ENCODE data around the gene SDHAF2.
"Not testable (repeated sequence)": the region's sequence is repeated elsewhere in the genome, so short reads cannot be mapped to it uniquely, and the experiment has no call there.

Gene SDHAF2

DNA sequence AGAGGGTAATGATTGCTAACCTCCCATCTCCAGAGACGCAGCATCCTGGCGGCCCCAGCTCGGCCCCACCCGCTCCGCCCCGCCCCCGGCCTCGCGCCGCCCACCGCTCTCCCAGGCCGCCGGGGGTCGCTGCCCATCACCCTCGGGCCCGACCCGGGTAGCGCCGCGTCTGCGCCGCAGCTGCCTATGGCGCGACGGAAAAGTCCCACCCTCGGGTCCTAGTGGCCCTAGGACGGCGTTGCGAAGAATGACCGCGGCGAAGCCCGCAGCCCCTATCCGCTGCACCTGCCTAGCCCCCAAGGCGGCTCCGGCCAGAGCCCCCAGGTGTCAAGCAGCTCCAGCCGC lies 606 bp upstream of the SDHAF2 start:
- peak; percentile 71 for DNase-seq

DNA sequence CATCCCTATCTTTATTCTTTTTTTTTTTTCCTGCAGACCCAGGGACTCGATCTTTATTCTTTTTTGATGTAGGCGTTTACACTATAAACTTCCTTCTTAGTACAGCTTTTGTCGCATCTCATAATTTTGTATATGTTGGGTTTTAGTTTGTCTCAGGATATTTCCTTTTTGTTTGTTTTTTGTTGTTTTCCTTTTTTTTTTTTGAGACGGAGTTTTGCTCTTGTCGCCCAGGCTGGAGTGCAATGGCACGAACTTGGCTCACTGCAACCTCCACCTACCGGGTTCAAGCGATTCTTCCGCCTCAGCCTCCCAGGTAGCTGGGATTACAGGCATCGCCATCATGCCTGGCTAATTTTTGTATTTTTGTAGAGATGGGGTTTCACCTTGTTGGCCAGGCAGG lies 915 bp downstream of the SDHAF2 start:
- not testable (repeated sequence) for DNase-seq

DNA sequence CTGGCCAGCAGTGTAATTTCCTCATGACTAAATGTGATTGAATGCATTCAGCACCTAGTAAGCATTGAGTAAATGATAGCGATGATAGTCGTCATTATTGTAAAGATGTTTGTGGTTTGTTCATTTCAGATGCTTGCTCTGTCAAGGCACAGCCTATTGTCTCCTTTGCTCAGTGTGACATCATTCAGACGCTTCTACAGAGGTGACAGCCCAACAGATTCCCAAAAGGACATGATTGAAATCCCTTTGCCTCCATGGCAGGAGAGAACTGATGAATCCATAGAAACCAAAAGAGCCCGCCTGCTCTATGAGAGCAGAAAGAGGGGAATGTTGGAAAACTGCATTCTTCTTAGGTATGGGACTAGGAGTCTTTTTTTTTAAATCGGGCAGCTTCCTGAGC lies 7.6 kb downstream of the SDHAF2 start:
- no peak for DNase-seq

DNA sequence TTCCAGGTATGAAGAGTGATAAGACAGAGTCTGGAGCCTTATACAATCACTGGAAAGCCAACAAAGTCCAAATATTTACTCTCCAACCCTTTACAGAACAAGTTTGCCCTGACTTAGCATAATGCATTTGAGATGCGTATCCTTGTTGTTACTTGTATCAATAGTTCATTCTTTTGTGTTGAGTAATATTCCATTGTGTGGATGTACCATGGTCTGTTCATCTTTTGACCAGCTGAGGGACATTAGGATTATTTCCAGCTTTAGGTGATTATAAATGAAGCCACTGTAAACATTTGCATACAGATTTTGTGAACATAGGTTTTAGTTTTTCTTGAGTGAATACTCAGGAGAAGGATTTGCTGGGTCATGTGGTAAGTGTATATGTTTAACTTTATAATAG lies 9.7 kb downstream of the SDHAF2 start:
- DNase-seq = no peak

DNA sequence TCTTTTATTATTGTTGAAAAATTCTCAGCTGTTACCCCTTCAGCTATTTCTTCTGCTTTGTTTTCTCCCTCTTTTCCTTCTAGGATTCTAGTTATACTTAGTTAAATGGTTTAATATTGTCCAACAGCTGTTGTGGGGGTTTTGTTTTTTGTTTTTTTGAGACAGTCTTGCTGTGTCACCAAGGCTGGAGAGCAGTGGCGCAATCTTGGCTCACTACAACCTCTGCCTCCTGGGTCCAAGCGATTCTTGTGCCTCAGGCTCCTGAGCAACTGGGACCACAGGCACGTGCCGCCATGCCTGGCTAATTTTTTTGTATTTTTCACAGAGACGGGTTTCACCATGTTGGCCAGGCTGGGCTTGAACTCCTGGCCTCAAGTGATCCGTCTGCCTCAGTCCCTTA lies 12.7 kb downstream of the SDHAF2 start:
- no peak for DNase-seq

DNA sequence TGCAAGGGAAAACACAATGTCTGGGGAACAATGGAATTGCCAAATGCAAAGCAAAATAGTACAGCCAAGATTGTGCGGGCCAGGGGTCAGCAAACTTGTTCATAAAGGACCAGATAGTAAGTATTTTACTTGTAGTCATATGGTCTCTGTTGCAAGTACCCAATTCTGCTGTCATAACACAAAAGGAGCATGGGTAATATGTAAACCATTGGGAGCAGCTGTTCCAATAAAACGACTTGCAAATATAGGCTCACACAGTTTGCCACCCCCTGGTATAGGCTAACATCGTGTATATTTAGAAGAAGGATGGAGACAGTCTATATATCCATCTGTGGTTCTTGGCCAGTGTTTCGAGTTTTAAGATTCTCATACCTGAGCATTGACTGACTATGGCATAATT lies 15.6 kb downstream of the SDHAF2 start:
- DNase-seq = no peak

DNA sequence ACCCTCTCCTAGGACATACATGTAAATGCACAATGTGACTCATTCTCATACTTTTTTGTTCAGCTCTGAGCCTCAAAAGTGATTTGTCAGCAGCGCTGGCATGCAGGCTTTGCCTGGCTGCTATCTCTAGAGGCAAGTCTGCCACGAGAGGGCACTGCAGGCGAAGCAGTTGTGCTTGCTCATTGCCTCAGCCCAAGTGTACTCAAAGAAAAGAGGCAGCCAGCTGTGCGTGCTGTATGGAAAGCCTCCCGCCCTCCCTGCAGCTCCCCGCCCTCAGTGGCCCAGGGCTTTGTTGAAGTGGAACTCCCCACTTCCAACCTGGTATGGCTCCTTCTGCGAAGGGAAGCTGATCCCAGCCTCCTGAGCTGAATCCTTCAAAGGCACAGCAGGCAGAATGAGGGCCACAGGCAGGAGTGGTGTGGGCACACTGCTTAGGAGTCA lies 16.3 kb downstream of the SDHAF2 start:
- peak; percentile 87 for DNase-seq

DNA sequence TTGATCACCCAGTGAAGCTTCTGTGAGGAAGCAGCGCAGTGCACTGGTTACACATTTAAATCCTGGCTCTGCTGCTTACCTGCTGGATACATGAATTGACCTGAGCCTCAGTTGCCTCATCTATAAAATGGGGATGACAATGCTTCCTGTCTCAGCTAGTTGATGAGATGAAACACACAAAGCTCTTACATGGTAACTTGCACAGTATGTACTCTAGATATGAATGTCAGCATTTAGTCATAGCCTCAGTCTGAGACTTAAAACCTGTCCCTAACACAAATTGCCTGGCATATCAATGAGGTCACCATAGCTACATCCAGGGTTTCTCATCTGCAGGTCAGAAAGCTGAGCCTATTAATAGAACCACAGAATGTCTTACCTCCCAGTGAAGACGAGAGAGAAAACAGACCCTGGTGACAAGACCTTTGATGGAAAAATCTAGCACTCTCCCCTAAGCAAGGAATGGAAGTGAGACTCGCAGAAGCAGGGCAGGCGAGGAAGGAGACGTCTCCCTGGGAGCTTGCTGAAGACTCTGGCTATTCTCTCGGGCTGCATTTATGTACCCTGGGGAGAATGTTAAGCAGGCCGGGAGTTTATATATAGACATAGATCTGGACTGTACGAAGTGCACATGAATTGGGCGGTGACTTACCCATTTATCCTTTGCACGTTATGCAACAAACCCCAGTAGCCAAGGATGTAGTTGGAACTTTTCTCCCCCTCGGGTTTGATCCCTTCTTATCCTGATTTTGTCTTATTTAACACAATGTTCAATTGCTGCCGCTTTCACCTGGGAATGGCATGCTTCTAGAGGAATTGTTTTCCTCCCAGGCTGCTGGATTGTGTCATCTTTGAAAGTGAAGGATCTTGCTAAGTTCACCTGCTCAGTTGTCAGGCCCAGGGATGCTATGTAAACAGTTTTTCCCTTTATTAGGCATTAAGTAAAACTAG lies 18.0 kb downstream of the SDHAF2 start:
- DNase-seq = no peak

DNA sequence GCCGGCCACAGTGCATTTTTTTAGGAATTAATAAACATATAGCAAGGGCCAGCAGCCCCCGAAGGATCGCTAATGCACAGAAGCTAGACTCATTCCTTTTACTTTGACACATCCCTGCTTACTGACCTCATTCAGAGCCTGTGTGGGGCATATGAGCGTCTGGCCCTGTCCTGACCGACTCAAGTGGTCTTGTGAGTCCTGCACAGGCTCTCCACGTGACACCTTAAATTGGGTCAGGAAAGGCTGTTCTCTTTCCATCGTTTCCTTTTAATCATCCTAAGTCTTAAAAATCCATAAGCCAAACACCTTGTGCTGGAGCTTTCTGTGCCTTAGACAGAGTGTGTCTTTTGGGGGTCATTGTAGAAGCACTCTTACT lies 18.6 kb downstream of the SDHAF2 start:
- no peak for DNase-seq

DNA sequence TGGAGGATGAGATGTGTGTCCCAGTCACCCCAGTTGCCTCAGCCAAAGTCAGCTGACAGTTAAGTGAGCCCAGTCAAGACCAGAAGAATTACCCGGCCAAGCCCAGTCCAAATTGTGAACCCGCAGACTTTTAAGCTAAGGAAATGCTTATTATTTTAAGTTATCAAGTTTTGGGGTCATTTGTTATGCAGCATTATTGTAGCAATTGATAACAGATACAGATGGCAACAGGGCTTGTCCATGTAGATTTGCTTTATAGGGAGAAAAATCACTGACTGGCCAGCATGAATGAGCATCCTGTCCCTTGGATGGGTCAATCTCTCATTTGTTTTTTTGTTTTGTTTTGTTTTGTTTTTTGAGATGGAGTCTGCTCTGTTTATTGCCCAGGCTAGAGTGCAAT lies 22.9 kb downstream of the SDHAF2 start:
- no peak for DNase-seq

DNA sequence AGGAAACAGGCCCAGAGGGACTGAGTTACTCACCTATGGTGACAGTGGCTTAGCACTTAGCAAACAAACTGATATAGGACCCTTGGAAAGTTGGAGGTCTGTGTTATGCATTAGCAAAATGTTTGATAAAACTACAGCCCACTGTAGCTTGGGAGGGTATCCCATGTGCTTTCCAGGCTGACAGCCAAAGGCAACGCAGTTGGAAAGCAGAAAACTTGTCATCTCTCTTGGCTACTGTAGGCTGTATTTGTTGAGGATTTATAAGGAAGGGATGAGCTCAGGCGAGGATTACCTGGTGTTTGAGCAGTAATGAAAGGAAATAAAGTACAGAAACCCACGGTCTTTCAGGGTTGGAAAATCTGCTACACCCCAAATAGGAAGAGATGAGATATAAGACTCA lies 23.8 kb downstream of the SDHAF2 start:
- no peak for DNase-seq

DNA sequence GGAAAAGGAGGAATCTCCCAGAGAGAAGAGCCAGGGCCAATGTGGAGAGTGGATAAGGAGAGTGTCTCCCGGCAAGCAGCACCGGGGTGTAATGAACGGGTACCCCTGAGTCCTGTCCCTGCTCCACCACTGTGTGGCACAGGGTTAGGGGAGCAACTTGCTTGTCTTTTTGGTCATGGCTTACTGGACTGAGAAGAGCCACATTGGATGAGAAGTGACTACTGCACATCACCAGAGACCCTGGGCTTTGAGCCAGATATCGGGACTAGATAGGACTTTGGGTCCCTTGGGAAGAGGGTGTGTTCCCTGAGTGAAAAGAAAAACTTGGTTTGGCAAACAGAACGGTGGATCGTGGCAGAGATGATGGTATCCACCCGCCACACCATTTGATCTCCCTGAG lies 24.6 kb downstream of the SDHAF2 start:
- no peak for DNase-seq

DNA sequence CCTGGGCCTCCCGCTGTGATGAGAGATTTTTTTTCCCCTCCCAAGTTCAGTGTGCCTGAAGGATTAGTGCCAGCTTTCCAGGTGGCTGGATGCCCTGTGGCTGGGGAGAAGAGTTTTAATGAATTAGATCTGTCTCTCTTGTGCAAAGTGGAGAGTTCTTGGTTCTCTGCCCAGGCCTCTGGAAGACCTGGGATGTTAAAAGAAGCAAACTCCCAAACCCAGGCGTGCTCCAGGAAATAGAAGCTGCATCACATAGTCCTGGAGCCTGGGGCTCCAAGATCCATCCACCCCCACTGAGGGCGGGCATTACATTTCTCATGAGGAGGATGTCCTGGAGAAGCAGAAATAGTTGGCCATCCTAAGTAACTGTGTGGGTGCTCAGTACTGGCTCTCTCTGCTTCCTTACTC lies 30.6 kb downstream of the SDHAF2 start:
- DNase-seq = no peak

DNA sequence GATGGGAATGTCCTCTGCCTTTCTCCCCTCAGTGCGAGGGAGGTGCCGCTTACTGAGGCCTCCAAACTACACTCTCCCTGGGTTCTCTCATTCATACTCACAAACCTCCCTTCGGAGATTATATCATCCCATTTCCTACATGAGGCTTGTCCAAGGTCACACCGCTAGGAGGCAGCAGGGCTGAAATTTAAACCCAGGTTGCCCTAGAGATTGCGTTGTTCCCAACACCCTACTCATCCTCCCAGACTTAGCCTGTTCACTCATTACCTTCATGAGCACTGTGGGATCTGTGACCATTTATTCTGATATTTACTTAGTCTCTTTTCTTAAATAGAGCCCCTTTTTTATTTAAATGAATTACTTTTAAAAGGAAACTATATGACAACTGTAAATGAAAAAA lies 31.1 kb downstream of the SDHAF2 start:
- DNase-seq = no peak

DNA sequence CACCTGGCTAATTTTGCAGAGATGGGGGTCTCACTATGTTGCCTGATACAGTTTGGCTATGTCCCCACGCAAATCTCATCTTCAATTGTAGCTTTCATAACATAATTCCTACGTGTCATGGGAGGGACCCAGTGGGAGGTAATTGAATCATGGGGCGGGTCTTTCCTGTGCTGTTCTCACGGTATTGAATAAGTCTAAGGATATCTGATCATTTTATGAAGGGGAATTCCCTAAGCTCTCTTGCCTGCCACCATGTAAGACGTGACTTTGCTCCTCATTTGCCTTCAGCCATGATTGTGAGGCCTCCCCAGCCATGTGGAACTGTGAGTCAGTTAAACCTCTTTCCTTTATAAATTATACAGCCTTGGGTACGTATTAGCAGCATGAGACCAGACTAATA lies 37.7 kb downstream of the SDHAF2 start:
- not testable (repeated sequence) for DNase-seq

DNA sequence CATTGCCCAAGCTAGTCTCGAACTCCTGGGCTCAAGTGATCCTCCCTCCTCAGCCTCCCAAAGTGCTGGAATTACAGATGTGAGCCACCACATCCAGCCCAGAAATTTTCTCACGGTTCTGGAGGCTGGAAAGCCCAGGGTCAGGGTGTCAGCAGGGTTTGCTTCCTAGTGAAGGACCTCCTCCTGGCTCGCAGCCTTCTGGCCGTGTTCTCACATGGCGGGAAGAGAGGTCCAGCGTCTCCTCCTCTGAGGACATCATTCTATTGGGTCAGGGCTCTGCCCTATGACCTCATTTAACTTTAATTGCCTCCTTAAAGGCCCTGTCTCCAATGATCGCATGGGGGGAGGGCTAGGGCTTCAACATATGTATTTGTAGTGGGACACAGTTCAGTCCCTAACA lies 38.1 kb downstream of the SDHAF2 start:
- DNase-seq = no peak

DNA sequence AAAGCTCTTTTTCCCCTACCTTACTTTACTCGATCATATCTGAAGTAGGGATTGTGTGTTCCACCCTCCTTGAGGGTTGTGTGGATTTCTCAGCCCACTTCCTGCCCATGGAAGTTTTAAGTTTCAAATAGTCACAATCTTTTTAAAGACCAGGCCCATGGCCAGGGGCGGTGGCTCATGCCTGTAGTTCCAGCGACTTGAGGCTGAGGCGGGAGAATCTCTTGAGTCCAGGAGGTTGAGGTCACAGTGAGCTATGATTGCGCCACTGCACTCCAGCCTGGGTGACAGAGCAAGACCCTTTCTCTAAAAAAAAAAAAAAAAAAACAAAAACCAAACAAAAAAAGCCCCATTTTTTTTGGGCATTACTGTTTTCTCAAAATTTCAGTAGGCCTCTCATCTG lies 42.4 kb downstream of the SDHAF2 start:
- DNase-seq = no peak

DNA sequence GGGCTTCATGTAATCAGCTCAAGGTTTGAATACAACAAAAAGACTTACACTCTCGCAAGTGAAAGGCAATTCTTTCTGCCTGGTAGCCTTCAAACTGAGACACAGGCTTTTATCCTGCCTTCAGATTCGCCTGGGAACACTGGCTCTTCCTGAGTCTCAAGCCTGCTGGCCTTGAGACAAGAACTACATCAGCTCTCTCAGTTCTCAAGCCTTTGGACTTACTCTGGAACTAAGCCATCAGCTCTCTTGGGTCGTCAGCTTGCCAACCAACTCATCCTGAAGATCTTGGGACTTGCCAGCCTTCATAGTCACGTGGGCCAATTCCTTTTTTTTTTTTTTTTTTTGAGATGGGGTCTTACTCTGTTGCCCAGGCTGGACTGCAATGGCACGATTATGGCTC lies 42.9 kb downstream of the SDHAF2 start:
- no peak for DNase-seq

DNA sequence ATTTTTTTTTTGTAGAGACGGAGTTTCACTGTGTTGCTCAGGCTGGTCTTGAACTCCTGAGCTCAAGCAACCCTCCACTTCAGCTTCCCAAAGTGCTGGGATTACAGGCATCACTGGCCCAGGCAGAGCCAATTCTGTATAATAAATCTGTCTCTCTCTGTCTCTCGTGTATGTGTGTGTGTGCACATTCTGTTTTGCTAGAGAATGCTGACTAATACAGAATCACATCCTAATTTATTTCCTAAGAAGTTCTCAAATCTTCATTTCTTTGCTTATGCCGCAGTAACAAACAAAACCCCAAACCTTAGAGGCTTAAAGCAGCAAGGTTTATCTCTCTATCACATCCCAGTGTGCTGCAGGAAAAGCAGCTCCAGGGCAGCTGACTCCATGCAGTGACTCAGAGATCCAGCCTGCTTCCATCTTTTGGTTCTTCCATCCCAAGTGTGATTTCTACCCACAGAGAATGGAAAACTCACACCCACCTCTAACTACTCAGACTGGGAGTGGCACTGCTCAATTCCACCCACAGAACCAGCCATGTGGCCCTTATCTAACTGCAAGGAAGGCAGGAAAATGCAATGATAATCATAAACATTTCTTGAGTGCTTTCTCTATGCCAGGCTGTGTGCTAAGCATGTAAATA lies 43.6 kb downstream of the SDHAF2 start:
- no peak for DNase-seq

DNA sequence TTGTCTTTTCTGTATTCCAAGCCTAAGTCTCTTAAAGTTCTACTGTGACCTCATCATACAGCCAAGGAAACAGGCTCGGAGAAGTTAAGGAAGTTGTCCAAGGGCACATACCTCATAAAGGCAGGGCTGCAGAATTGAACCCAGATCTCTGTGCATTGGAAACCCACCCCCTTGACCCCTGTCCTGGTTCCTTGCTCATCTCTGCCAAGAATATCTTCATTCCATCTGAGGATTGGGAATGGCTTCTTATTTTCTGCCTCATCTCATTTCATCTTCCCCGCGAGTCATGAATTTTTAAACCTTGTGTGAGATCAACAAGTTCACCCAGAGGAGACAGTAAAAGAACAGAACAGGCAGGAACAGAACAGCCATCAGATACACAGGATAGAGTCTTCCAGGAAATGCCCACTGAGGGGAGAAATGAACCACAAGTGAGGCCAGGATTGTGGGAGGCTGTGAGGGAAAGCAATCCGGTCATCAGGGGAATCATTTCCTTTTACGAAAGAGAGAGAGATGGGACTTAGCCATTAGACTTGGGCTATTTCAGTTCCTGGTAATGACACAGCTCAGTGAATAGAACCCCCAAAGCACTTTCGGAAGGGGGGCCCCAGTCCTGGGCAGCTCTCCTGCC lies 44.2 kb downstream of the SDHAF2 start:
- DNase-seq = no peak

DNA sequence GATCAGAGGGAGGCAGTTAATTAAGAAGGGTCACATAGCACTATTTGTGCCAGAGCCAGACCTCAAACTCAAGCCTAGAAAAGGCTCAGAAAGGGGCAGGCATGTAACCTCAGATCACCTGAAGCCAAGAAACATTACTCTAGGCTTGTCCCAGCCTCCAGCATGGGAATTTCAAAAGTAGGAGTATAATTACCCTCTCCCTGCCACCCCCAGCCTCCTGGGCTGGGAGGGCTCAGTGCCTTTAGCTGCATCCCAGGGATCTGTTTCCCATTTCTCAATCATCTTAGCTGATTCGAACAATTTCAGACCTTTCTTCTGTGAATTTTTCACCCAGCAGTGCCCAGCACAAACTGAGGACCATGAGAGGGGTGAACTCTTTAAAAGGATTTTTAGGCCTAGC lies 45.5 kb downstream of the SDHAF2 start:
- DNase-seq = no peak

DNA sequence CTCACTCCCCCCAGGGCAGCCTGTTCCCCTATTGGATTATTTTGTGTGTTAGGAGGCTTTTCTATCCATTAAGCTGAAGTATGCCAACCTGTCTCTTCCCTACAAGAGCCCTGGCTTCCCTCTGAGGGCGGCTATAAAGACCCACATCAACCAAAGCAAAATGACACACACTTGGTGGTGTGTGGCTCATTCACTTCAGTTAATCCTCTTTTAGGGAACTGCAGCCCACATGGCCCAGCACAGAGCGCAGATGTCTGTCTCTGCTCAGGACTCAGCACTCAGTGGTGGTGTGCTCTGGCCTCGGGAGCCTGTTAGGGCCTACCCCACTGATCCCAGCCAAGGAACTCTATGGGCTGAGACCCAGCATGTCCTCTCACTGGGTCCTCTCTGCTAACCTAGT lies 46.4 kb downstream of the SDHAF2 start:
- DNase-seq = no peak

DNA sequence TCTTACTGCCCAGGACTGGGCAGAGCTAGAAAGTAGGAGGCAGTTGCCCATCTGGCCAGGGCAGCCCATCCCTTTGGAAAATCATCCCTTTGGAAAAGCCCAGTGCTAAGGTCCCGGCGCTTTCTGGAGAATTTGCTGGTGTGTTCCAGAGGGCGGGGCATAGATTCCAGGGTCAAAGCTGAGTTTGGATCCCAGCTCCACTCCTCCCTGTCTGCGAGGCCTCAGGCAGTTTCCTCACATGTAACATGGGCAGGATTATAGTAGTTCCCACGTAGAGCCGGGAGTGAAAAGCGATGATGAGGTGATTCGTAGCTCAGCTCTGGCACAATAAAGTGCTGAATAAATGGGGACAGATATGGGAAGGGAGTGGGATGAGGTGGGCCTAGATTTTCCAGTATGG lies 47.2 kb downstream of the SDHAF2 start:
- DNase-seq = no peak

DNA sequence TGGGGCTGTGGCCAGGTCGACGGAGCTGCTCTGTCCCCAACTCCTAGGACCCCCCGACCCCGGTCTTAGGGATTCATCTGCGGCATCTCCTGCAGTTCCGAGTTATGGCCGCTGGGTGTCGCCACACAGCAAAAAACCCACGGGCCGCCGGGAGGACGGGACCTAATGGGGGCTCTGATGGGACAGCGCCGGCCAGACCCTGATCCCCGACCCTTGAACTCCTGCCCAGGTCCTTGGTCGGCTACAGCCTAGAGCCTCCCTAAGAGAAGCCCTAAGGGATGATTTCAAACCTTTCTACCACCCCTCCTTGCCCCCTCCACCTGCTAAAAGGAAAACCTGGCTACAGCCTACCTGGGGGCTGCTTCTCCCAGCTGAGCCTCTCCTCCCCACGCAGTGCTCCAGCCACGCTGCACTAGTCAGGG lies 47.8 kb downstream of the SDHAF2 start:
- DNase-seq = peak; percentile 58
